VCaP (cell line): ENCODE results near the gene QSOX2.

Source experiments
- H3K27ac ChIP-seq: fragments of 450-650 bp; 2 replicates; pipeline ENCODE4 v1.5.1; 2017
- TF ChIP-seq, protein P1 (sequence below): fragments of 450-650 bp; conservative IDR thresholded peaks from 2 replicates; pipeline ENCODE4 v1.5.1; 2017; ENCODE audit warnings: mild to moderate bottlenecking, moderate library complexity

QSOX2 gene

DNA sequence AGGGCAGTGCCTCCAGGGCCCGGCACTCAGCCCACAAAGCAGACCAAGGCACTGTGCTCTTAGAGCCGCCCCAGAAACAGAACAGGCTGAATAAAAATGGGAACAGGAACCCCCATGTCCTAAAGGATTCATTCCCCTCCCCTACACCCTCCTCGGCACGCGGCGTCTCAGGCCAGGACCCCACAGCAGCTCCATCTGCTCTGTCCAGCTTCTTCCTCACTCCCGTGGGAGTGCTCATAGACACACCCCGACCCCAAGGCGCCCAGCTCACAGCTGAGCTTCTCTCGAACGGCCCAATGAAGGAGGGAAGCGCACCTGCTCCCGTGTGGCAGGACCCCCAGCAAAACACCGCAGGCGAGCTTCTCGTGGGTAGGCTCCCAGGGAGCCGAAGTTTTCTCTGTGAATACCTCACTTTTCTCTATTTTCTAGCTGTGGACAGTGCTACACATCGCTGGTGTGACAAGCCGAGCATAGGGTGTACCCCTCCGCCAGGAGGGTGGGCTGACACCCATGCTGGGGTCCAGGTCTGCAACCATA, 15.4 kb upstream of the QSOX2 start:
- no peak overlapping the region for H3K27ac ChIP-seq
- TF ChIP-seq, protein P1, sequence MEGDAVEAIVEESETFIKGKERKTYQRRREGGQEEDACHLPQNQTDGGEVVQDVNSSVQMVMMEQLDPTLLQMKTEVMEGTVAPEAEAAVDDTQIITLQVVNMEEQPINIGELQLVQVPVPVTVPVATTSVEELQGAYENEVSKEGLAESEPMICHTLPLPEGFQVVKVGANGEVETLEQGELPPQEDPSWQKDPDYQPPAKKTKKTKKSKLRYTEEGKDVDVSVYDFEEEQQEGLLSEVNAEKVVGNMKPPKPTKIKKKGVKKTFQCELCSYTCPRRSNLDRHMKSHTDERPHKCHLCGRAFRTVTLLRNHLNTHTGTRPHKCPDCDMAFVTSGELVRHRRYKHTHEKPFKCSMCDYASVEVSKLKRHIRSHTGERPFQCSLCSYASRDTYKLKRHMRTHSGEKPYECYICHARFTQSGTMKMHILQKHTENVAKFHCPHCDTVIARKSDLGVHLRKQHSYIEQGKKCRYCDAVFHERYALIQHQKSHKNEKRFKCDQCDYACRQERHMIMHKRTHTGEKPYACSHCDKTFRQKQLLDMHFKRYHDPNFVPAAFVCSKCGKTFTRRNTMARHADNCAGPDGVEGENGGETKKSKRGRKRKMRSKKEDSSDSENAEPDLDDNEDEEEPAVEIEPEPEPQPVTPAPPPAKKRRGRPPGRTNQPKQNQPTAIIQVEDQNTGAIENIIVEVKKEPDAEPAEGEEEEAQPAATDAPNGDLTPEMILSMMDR, result no peak

DNA sequence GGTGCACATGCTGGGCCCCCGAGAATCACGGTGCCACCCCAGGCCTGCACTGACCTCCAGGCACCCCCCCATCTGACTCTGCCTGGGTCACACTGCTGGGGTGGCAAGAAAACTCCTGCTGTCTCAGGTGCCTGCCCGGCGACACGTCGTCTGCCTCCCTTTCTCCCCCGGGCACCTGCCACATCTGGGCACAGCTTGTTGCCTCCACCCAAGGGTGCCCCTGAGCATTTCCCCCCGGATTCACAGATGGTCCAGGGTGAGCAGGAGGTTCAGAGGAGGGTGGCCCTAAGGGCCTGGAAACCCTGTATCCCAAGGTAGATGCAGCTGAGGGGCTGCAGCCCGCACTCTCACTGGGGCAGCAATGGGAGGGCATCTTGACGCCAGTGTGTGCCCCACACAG, 14.9 kb upstream of the QSOX2 start:
- no peak overlapping the region for H3K27ac ChIP-seq
- TF ChIP-seq, protein P1, result no peak

DNA sequence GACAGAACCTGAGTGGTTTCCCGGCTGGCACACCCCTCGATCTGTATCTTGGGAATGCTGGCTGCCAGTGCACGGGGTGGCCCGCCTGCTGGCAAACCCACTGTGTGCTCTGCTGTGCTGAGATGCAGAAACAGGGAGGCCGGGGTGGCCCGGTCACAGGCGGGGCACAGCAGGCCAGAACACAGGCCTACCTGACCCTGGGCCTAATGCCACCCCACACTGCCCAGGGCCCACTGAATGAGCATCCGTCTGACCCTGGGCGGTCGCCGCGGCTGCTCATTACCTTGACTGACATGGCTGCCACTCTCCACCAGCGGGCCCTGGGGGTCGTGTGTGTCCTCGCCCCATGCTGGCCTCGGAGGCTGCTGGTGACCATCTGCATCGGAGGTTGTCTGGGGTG, 14.2 kb upstream of the QSOX2 start:
- no peak overlapping the region for H3K27ac ChIP-seq
- TF ChIP-seq, protein P1, result no peak

DNA sequence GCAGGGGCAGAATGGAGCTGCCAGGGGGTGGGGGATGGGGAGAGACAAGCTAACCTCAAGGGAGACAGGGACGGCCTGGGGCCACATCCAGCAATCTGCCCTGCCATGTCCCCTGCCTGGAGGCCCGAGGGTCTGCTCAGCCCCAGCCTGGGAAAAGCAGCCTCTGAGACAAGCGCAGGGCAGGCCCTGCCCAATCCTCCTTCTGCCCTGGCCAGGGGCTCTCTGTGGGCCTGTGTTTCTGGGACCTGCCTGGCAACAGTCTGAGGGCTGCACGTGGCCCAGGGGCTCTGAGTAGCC, 13.9 kb upstream of the QSOX2 start:
- TF ChIP-seq, protein P1, result no peak
- no peak overlapping the region for H3K27ac ChIP-seq

DNA sequence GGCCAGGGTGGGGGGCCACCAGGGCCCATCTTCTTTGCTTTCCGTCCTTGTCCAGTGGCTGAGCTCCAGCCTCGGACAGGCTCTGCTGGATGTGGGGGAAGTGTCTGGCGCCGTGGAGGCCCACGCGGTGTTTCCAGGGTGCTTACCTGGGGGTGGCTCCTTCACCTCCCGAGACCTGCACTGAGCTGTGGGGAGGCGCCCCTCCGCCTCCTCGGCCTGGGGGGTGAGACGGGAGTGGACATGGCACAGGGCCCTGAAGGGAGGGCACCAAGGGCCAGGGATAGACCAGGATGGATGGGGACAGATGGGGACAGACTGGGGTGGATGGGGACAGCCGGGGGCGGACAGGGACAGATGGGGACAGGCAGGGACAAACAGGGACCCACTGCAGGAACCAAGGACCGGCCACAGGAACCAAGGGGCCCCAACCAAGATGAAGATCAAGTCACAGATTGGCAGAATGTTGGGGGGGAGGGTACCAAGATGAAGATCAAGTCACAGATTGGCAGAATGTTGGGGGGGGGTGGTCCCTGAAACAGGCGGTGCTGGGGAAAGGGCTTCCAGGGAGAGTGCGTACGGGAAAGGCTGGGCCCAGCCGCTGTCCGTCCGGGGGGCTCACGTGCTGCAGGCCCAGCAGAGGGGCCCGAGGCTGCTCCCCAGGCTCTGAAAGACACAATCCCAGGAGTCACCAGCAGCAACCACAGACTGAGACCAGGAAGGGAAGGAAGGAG, 13.3 kb upstream of the QSOX2 start:
- TF ChIP-seq, protein P1, result no peak
- no peak overlapping the region for H3K27ac ChIP-seq

DNA sequence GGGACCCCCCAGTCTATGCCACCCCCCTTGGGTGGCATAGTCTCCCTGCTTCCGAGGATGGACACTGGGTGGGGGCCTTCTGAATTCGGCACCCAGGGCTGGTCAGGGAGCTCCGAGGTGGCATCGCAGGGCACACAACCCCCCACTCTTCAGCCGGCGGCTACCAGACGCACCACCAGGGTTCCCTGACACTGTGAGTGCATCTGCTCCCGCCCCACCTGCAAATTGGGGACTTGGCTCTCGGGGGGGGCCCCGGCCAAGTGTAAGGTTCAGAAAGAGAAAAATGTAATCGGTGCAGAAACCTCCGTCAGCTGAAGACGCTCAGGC, 12.7 kb upstream of the QSOX2 start:
- TF ChIP-seq, protein P1, result no peak
- H3K27ac ChIP-seq, result no peak overlapping the region

DNA sequence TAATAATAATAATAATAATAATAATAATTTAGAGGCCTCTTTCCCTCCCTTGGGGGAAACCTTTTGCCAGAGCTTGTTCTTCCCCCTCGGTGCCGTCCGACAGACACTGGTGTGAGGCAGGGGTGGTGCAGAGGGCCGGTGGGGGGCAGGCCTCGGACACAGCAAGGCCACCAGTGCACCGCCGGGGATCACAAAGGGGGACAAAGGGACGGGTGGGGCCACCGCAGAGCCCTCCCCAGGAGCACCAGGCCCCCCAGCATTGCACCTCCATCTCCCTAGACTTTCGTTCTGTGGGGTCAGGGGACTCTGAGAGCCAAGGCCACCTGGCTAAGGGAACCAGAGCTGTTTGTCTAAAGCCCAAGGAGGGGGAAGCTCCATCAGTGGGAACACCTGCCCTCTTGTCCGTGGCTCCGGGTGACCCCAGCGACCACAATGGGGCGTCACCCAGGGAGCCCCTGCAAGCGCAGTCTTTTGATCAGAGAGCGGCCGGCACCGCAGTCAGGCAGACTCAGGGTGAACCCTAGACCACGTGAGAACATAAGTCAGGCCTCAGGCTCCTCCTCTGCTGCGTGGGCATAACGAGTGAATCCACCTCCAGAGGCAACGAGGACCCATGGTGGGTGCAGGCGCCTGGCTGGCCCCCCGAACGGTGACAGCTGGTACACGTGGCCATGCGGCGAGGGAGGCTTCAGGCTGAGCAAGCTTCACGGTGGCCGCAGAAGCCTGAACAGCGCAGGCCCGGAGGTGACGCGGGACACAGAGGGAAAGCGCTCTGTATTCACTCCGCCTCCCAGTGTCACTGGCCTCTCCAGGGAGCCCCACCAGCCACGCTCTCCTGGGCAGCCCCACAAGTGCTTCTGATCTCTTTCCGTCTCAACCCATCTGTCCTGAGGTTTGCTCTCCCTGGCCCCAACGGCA, 12.0 kb upstream of the QSOX2 start:
- TF ChIP-seq, protein P1, result no peak
- no peak overlapping the region for H3K27ac ChIP-seq
